ENCODE data around the gene ALG14.
"Not testable (repeated sequence)": the region's sequence is repeated elsewhere in the genome, so short reads cannot be mapped to it uniquely, and the experiment has no call there.

ALG14 gene

DNA sequence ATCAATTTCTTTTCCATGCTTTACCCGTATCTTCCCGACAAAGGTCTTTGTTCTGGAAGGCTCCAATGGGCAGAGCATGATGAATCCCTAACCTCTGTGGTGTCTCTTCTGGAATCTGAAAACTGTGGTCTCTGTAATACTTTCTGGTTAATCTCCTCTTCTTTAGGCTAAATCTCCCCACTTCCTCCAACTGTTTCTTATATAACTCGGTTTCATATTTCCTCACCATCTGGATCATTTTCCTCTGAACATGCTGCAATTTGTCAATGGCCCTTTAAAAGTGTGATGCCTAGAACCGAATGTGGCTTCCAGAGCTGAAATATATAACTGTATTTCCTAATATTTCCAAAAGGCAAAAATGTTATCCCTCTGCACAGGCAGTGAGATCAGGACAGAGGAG is 66.1 kb downstream of the ALG14 start:
- DNase-seq (ENCODE audit: low spot score) = no peak

DNA sequence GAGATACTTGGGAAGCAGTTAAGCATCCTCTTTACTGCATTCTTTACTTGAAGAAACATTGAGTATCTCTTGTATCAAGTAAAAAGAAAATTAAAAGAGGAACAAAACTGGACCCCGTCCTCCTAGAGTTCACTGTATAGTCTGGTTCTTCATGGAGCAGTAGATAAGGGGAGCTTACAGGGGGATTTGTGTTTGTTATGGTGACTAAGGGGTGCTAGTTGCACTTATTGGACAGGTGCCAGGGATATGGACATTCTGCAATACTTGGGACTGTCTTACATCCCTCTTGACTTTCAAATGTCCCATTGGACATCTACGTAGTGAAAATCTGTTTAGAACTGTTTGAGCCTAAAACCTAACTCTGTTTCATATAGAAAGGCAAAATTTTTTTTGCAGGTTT is 67.2 kb downstream of the ALG14 start:
- no peak for DNase-seq (ENCODE audit: low spot score)

- DNase-seq (ENCODE audit: low spot score) = no peak
These were observed 68.7 kb downstream of the ALG14 start for GRCh38 chr1:95004013-95004412.

DNA sequence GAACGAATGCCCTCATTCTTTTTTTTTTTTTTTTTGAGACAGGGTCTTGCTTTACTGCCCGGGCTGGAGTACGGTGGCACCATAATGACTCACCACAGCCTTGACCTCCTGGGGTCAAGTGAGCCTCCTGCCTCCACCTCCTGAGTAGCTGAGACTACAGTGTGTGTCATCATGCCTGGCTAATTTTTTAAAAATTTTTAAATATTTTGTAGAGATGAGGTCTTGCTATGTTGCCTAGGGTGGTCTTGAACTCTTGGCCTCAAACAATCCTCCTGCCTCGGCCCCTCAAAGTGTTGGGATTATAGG is 69.4 kb downstream of the ALG14 start:
- no peak for DNase-seq (ENCODE audit: low spot score)

DNA sequence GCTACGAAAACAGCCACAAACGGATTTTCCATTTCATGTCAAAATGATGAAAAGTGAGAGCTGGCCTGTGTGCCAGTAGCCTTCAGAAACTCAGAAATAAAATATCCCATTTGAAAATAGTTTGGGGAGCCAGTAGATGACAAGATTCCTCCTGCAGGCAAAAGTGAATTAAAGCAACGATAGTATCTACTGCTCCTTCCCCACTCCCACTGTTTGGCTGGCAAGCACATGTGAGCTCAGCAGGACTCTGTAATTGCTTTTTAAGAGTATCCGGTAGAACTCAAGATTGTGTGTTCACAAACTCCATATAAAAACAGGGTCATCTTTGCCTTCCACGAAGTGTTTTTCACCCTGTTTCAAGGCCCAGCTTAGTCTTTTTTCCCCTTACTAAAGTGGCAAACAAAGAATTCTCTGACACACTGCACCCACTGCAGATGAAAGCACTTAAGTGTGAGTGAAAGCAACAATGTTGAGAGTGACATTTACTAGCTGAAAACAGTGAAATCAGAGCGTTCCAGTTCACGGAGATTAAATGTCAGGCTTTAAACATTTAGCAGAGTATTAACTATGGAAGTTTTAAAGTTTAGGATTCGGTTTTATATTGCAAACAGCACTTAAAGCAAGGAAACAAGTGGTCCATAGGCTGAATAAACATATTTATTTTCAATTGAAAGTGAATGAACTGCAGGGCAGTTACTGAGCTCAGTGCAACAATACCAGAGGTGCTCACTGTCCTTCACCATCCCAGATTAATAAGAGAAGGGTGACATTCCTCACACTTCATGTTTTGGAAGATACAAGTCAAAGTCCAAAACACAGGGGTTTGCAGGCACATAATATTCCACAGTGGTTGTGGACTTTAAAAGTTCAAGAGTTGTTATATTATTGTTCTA is 70.0 kb downstream of the ALG14 start:
- DNase-seq (ENCODE audit: low spot score) = no peak

DNA sequence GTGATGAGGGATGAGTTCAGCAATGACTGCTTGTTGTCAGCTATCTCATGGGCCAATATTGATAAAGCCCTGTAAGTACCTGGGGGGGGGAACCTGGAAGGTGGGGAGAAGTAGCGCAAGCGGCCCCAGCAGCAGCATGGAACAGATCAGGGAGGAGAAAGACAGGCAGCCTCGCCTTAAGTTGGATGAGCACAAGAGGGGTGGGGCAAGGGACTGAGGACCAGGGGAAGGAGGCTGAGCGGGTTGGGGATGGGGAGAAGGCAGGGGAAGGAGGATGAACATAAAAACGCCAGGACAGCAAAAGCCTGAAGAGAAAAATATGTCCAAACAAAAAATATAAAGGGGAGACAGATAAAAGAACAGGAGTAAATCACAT is 70.6 kb downstream of the ALG14 start:
- no peak for DNase-seq (ENCODE audit: low spot score)

DNA sequence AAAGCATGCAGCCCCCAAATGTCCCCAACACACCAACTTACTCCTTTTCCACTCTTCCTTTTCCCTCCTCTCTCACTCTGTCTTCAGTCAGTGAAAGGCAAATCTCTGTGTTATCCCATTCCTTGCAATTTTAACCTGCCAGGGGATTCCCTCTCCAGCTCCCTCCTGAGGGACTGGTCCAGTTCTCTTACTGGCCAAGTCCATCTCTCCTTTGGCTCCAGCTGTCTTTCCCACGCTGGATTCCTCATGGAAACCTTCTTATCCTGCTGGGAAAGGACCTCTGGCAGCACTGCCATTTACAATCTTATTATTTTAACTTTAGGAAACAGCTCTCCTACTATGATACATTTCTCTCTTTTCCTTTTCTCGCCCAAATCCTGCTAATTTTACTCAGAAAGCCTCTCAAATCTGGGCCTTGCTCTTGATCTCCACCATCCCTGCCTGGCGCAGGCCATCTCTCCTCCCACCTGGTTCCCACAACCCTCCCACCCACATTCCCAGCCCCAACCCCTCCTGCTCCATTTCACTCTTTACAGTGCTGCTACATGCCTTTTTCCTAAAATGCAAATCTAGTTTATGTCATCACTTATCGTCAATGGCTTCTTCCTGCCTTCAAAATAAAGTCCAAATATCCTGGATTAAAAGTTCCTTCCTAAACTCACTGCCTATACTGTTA is 73.2 kb downstream of the ALG14 start:
- no peak for DNase-seq (ENCODE audit: low spot score)

- no peak for DNase-seq (ENCODE audit: low spot score)
These were observed 74.0 kb downstream of the ALG14 start for GRCh38 chr1:94998748-94999147.

- DNase-seq (ENCODE audit: low spot score) = no peak
These were observed 74.6 kb downstream of the ALG14 start for GRCh38 chr1:94998114-94998513.

DNA sequence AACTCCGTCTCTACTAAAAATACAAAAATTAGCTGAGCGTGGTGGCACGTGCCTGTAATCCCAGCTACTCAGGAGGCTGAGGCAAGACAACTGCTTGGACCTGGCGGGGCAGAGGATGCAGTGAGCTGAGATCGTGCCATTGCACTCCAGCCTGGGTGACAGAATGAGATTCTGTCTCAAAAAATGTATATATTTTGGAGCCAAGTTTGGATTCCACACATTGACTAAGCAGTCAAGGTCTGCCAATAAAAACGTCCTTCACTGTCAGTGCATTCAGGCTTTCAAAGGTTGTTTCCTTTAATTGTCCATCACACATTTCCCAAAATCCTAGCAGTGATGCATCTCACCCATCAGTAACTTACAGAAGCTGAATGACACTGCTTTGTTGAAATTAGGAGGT is 77.2 kb downstream of the ALG14 start:
- not testable (repeated sequence) for DNase-seq (ENCODE audit: low spot score)

GRCh38 chr1:94994805-94995204 is 77.9 kb downstream of the ALG14 start:
- DNase-seq (ENCODE audit: low spot score) = no peak

DNA sequence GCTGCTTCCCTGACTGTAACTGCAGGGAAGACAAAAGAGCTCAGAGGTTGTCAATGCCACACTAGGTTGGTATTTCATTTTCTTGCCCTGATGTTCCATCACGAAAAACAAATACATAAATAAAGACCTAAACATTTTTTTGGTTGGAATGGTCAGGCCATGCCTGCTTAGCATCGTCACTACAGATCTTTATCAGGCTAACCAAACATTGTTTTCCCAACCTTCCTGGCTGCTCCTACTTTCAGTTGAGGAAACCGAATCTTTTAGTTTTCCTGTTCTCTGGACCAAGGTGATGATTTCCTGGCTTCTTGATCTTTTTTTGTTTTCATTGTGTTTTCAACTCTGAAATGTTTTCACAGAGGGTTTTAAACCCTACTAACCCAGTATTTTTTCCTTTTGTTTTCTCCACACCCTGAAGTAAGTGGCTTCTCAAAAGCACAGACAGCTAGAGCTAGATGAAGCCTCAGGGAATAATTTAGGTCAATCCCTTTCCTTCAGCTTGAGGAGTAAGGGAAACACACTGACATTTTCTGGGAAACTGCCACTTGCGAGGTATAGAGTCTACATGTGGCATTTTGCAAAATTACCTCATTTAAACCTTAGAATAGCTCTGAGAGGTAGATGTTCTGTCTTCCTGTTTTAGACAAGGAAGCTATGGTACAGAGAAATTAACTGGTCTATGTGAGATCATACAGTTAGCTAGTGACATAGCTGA is 78.7 kb downstream of the ALG14 start:
- DNase-seq (ENCODE audit: low spot score) = no peak

DNA sequence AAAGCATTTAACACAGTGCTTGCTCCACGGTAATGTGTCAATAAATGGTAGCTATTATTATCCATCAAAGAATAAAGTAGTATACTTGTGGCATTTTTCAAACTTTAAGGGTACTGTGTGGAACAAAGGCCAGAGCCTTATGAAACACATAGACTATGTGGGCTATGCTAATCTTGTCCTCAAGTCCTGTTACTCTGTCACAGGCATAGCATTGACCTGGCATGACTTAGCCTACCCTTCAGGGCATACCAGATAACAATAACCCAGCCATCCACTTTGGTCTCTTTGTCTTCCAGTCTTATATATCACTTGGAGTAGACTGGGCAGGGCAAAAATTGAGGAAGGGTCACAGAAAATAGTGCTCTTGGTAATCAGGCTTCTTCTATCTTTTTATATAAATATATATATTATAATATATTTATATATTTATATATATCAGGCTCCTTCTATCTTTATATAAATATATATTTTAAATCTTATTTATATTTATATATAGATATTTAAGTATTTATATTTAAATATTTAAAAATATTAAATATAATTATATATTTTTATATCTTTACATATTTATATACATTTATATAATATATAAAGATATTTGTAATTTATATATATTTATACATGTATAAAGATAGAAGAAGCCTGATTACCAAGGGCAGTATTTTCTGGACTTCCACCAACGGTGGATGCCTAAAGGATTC is 79.7 kb downstream of the ALG14 start:
- no peak for DNase-seq (ENCODE audit: low spot score)

- DNase-seq (ENCODE audit: low spot score) = no peak
These were observed 80.6 kb downstream of the ALG14 start for GRCh38 chr1:94992161-94992560.

DNA sequence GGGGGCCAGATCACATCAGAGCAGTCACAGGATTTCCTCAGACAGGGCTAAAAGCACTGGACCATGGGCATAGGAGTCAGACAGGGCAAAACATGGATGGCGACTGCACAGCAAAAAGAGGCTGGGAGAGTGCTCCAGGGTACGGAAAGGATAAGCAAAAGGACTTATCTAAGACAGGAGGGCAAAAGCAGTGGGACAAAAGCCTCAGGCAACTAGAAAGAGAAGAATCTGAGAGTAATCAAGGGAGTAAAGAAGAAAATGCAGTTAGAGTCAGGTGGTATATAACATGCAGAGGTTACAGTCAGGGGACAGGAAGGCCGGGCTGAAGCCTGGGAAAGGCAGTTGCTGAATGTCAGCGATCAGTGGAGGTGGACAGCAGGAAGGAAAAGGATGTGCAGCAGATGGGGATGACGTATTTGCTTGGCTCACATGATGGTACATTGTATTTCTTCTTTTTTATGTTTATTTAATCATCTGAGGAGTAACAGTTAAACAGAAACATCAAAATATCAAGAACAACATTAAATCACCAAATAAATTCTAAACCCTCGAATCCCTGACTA is 82.8 kb downstream of the ALG14 start:
- no peak for DNase-seq (ENCODE audit: low spot score)

- DNase-seq (ENCODE audit: low spot score) = no peak
These were observed 83.4 kb downstream of the ALG14 start for GRCh38 chr1:94989398-94989797.

GRCh38 chr1:94988356-94988755 is 84.4 kb downstream of the ALG14 start:
- no peak for DNase-seq (ENCODE audit: low spot score)

DNA sequence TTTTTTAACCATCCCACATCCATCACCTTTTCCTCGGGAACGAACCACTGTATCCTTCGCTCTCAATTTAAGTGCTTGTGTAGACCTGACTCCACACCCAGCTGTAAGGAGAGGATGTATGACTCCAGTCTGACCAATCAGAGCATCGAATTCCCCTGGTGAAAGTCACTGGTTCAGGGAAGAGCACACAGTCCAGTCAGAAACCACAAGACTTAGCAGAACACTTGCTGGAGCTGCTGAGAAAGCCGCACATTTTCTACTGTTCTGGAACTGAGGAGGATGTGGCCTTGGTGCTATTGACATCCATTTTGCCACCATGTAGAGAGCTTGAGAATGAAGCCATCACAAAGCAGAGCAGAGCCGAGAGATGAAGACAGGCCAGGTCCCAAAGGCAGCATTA is 86.0 kb downstream of the ALG14 start:
- DNase-seq (ENCODE audit: low spot score) = peak; percentile 3

GRCh38 chr1:94983171-94983739 is 89.5 kb downstream of the ALG14 start:
- DNase-seq (ENCODE audit: low spot score) = peak; percentile 41

- DNase-seq (ENCODE audit: low spot score) = no peak
These were observed 90.4 kb downstream of the ALG14 start for GRCh38 chr1:94982398-94982797.

DNA sequence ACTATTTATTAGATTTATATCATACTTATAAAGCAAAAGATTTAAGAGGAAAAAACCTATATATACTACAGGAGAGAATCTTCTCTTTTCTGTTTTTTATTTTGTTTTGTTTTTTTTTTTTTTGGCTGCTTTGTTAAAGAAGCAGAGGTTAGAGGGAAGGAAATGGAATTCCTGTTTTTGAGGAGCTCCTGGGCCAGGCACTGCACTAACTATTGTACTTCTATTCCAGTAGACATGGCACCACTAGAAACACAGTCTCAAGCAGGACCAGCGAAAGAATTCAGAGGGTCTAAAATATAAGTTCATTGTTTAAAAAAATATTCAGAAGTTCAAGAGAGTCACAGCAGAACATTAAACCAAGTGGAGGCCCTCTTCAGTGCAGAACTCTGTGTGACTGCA is 91.2 kb downstream of the ALG14 start:
- no peak for DNase-seq (ENCODE audit: low spot score)
